Thoracic aorta (tissue), 2 donors: ENCODE measurements around the gene LIPA. TPM values are rescaled to one million over a fixed set of nuclear protein-coding genes. Genes with fewer than 3 reads are reported as not detected.

Experiments used
- ATAC-seq: fragments of 150-250 bp; one replicate; pipeline ENCODE4 v1.8.0; 2017; ENCODE audit warnings: low read depth; ENCODE audit not compliant: insufficient number of reproducible peaks, low FRiP score
- DNase-seq: peaks from one replicate; pipeline ENCODE4 v3.0.0-alpha.2; 2020; ENCODE audit warnings: low spot score
- H3K27ac ChIP-seq, 2 donors: fragments of 200-600 bp; sonication (generic); 1 replicate in 1 of 2; 2 replicates in 1 of 2; pipeline ENCODE4 v1.5.1; 2016; ENCODE audit warnings: mild to moderate bottlenecking in 2 of 2, moderate library complexity in 2 of 2
- H3K27me3 ChIP-seq: fragments of 200-600 bp; sonication (generic); replicated peaks from 2 replicates; pipeline ENCODE4 v1.6.0; 2016; ENCODE audit warnings: mild to moderate bottlenecking; ENCODE audit not compliant: insufficient read depth
- H3K36me3 ChIP-seq: fragments of 200-600 bp; sonication (generic); one replicate; pipeline ENCODE4 v1.5.1; 2016
- H3K4me1 ChIP-seq, 2 donors: fragments of 200-600 bp; sonication (generic); 1 replicate in 1 of 2; 2 replicates in 1 of 2; pipeline versions ENCODE4 v1.5.1 to v1.6.0; 2016; ENCODE audit warnings: low read depth in 2 of 2, mild to moderate bottlenecking in 1 of 2; ENCODE audit not compliant: control insufficient read depth in 1 of 2
- H3K4me3 ChIP-seq: fragments of 200-600 bp; sonication (generic); 2 replicates; pipeline ENCODE4 v1.5.1; 2016; ENCODE audit warnings: mild to moderate bottlenecking
- H3K9me3 ChIP-seq: fragments of 200-600 bp; sonication (generic); 2 replicates; pipeline ENCODE4 v1.5.1; 2016
- CTCF ChIP-seq: fragments of 200-600 bp; sonication (generic); IDR thresholded peaks from one replicate; pipeline ENCODE4 v1.5.1; 2019; ENCODE audit warnings: antibody characterized with exemption
- total RNA-seq, 2 donors: library from RNA; depleted of rRNA; stranded (reverse); fragments of >200 nt; gene quantifications; one replicate each; pipeline versions ENCODE4 v1.1.0 to v1.2.3, GENCODE V29; 2016

LIPA gene
- total RNA-seq, 2 donors from 2014 or later = 39.7 to 44.2 TPM

GRCh38 chr10:89245802-89246201 is 5.8 kb downstream of the LIPA start:
- DNase-seq (no peak), ATAC-seq (no peak)
- Histone ChIP-seq H3K36me3 (no peaks in the 10 kb centered on the region), H3K4me1 (peaks cover 0 to 8% of the 10 kb centered on the region in 2 donors), H3K27ac (no peak overlapping the region), H3K27me3 (no peaks in the 10 kb centered on the region), H3K9me3 (no peaks in the 10 kb centered on the region), H3K4me3 (no peak overlapping the region)
- no peak for TF ChIP-seq CTCF

GRCh38 chr10:89242840-89243568 is 8.6 kb downstream of the LIPA start:
- ATAC-seq (no peak), DNase-seq (no peak)
- H3K9me3 ChIP-seq = no peaks in the 10 kb centered on the region
- H3K36me3 ChIP-seq = no peaks in the 10 kb centered on the region
- H3K27me3 ChIP-seq = no peaks in the 10 kb centered on the region
- H3K27ac ChIP-seq = no peak overlapping the region
- H3K4me3 ChIP-seq = no peak overlapping the region
- no peak for TF ChIP-seq CTCF
- H3K4me1 ChIP-seq = no peaks in the 10 kb centered on the region

GRCh38 chr10:89242345-89242684 is 9.3 kb downstream of the LIPA start:
- no peak for ATAC-seq
- no peak overlapping the region for H3K27ac ChIP-seq
- no peak for DNase-seq

GRCh38 chr10:89241486-89242344 is 9.9 kb downstream of the LIPA start:
- no peak for TF ChIP-seq CTCF
- Histone ChIP-seq H3K9me3 (no peaks in the 10 kb centered on the region), H3K27me3 (no peaks in the 10 kb centered on the region), H3K27ac (no peak overlapping the region), H3K4me1 (no peaks in the 10 kb centered on the region), H3K4me3 (no peak overlapping the region), H3K36me3 (no peaks in the 10 kb centered on the region)
- DNase-seq (no peak), ATAC-seq (peak; percentile 47)

More at GRCh38 chr10:89242345-89242684, 9.3 kb downstream of the LIPA start:
- no peaks in the 10 kb centered on the region for H3K27me3 ChIP-seq
- no peak overlapping the region for H3K4me3 ChIP-seq
- TF ChIP-seq CTCF = no peak
- H3K4me1 ChIP-seq = no peaks in the 10 kb centered on the region
- H3K9me3 ChIP-seq = no peaks in the 10 kb centered on the region
- no peaks in the 10 kb centered on the region for H3K36me3 ChIP-seq

- no peaks in the 10 kb centered on the region for H3K27me3 ChIP-seq
- no peak for ATAC-seq
- no peaks in the 10 kb centered on the region for H3K4me1 ChIP-seq
- H3K36me3 ChIP-seq = no peaks in the 10 kb centered on the region
- no peaks in the 10 kb centered on the region for H3K9me3 ChIP-seq
- no peak for TF ChIP-seq CTCF
- DNase-seq = no peak
- H3K27ac ChIP-seq = no peak overlapping the region
- no peak overlapping the region for H3K4me3 ChIP-seq
These were observed 10.5 kb downstream of the LIPA start for GRCh38 chr10:89241026-89241425.
